Measurements from ENCODE around the gene RBM19. TPM values are rescaled to one million over a fixed set of nuclear protein-coding genes. Genes with fewer than 3 reads are reported as not detected.

RBM19 gene
- total and polyA plus RNA-seq, 2 of the 4 experiments (the other 2 are of a cell fraction) = 18.7 to 19.2 TPM

- no peak overlapping the region for H3K4me2 ChIP-seq (ENCODE audit: low read depth, low read length)
Measured at GRCh38 chr12:113819495-113819894, 146.6 kb downstream of the RBM19 start.

More at GRCh38 chr12:113819495-113819894, 146.6 kb downstream of the RBM19 start:
- no peak for ATAC-seq (ENCODE audit: low read depth)
- H2BK5ac ChIP-seq (ENCODE audit: low read depth, low read length, poor library complexity, severe bottlenecking) = no peak overlapping the region
- peaks cover 3% of the 10 kb centered on the region; the same call in 1 of the 2 replicates for H3K9me1 ChIP-seq (ENCODE audit: insufficient read depth, low read length)
- H3K18ac ChIP-seq (ENCODE audit: low read depth, low read length) = no peak overlapping the region
- no peak overlapping the region for H3K14ac ChIP-seq (replicated peaks; ENCODE audit: low read depth, low read length)
- no peak overlapping the region for H3K56ac ChIP-seq (ENCODE audit: extremely low read depth, insufficient read depth, low read length)
- no peak overlapping the region for H4K91ac ChIP-seq (ENCODE audit: insufficient read depth, low read depth, low read length)
- TF ChIP-seq RAD21 (IDR thresholded peaks at IDR 0.05; ENCODE audit: low read length) = no peak
- no peak for TF ChIP-seq CTCF (conservative IDR thresholded peaks at IDR 0.05; ENCODE audit: low read depth, low read length)
- TF ChIP-seq NFE2L2 (IDR thresholded peaks at IDR 0.05; ENCODE audit: low read depth, low read length) = no peak
- no peaks in the 10 kb centered on the region for H3K9me3 ChIP-seq (ENCODE audit: control insufficient read depth, insufficient read depth, low read length)
- H3K27me3 ChIP-seq (ENCODE audit: control insufficient read depth, insufficient read depth, low read length) = no peaks in the 10 kb centered on the region
- dilution Hi-C loops (cut with HindIII; ENCODE audit: low sequenced_read_pairs, unreplicated experiment) (no loop called here), intact Hi-C loops (cut with micrococcal nuclease) (no loop called here), in situ Hi-C loops (cut with MboI; ENCODE audit: low sequenced_read_pairs) (no loop called here)
- H2BK20ac ChIP-seq (ENCODE audit: low read depth, low read length) = no peak overlapping the region
- WGBS, 2 experiments (ENCODE audit: extremely low coverage in 2 of 2, insufficient read length in 1 of 2) = no CpG with 5 or more reads among the region's 10 CpGs
- H2AK9ac ChIP-seq (replicated peaks; ENCODE audit: low read depth, low read length, poor library complexity) = no peak overlapping the region
- POLR2A ChIA-PET (ENCODE audit: unreplicated experiment) = interaction anchor here (0.5 kb wide), 1 partner anchor 43 kb away, joined by 4 read pairs; no protein-coding TSS in a partner anchor
- H4K8ac ChIP-seq (ENCODE audit: low read depth in 2 of 2, low read length in 2 of 2) = no peak overlapping the region
- H3K36me3 ChIP-seq (ENCODE audit: control insufficient read depth, insufficient read depth, low read length) = no peaks in the 10 kb centered on the region
- no peak overlapping the region for H3K23ac ChIP-seq (ENCODE audit: low read depth, low read length)
- H3K4me1 ChIP-seq (ENCODE audit: control insufficient read depth, insufficient read depth, low read length) = no peaks in the 10 kb centered on the region
- BruUV-seq (replicated peaks) = no TSS peak
- no peaks in the 10 kb centered on the region for H4K20me1 ChIP-seq (ENCODE audit: insufficient read depth, low read length)
- H2BK15ac ChIP-seq (ENCODE audit: low read depth, low read length) = no peak overlapping the region
- H3K9ac ChIP-seq (ENCODE audit: low read depth, low read length) = no peak overlapping the region
- no peaks in the 10 kb centered on the region for H3K79me1 ChIP-seq (ENCODE audit: low read depth in 1 of 2, low read length in 2 of 2)
- H2AFZ ChIP-seq (replicated peaks; ENCODE audit: low read length, poor library complexity) = no peak overlapping the region
- no peak overlapping the region for H3K4me3 ChIP-seq (ENCODE audit: insufficient read depth, low read depth, low read length)
- CTCF ChIA-PET = no interaction called here
- H4K5ac ChIP-seq (ENCODE audit: low read depth, low read length) = no peak overlapping the region
- no peak overlapping the region for H3K4ac ChIP-seq (ENCODE audit: low read depth, low read length)
- H2BK120ac ChIP-seq (ENCODE audit: low read depth, low read length) = no peak overlapping the region
- H2AK5ac ChIP-seq (ENCODE audit: low read depth, low read length) = no peak overlapping the region
- no peak for DNase-seq
- H3K27ac ChIP-seq (ENCODE audit: insufficient read depth, low read length) = no peak overlapping the region
